Omental fat pad (tissue), 4 donors: ENCODE data around the gene HCRTR2. TPM values are rescaled to one million over a fixed set of nuclear protein-coding genes. Genes with fewer than 3 reads are reported as not detected.
"Not testable (repeated sequence)": the region's sequence is repeated elsewhere in the genome, so short reads cannot be mapped to it uniquely, and the experiment has no call there.

Experiments
- ATAC-seq: fragments of 150-250 bp; one replicate; pipeline ENCODE4 v1.9.1; 2016; ENCODE audit warnings: mild to moderate bottlenecking, moderate library complexity; ENCODE audit not compliant: low FRiP score
- DNase-seq: peaks from one replicate; pipeline ENCODE4 v3.0.0-alpha.2; 2019; ENCODE audit warnings: low spot score
- total RNA-seq, 4 donors: library from RNA; depleted of rRNA; stranded (reverse); fragments of >200 nt; gene quantifications; one replicate each; pipeline ENCODE4 v1.1.0, GENCODE V29; 2016
- TF ChIP-seq, protein P1 (sequence below), 3 donors: fragments of 450-650 bp; IDR thresholded peaks; one replicate each; pipeline ENCODE4 v1.5.1; 2016 to 2017; ENCODE audit warnings: antibody characterized with exemption in 3 of 3, mild to moderate bottlenecking in 3 of 3, moderate library complexity in 2 of 3

The HCRTR2 gene
- total RNA-seq, 4 donors from 2014 or later: not detected

DNA sequence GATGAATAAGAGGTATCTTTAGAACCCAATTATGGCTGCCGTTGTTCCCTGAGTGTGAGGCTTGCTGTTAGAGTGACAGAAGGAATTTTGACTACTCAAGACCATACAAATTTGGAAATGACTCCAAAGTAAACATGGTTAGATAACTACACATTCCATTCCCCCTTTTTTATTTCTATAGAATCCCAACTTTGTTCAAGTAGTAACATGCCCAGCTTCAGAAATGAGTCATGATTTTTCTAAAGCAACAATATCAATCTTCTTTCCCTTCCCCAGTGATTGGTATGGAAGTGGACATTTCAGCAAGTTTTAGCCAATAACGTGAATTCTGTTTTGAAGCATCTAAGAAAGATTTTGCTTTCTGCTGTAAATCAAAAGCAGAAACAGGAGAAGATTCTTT, 37.8 kb downstream of the HCRTR2 start:
- no peak for ATAC-seq
- no peak for DNase-seq
- TF ChIP-seq, protein P1, sequence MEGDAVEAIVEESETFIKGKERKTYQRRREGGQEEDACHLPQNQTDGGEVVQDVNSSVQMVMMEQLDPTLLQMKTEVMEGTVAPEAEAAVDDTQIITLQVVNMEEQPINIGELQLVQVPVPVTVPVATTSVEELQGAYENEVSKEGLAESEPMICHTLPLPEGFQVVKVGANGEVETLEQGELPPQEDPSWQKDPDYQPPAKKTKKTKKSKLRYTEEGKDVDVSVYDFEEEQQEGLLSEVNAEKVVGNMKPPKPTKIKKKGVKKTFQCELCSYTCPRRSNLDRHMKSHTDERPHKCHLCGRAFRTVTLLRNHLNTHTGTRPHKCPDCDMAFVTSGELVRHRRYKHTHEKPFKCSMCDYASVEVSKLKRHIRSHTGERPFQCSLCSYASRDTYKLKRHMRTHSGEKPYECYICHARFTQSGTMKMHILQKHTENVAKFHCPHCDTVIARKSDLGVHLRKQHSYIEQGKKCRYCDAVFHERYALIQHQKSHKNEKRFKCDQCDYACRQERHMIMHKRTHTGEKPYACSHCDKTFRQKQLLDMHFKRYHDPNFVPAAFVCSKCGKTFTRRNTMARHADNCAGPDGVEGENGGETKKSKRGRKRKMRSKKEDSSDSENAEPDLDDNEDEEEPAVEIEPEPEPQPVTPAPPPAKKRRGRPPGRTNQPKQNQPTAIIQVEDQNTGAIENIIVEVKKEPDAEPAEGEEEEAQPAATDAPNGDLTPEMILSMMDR (IDR thresholded peaks at IDR 0.05): no peak

DNA sequence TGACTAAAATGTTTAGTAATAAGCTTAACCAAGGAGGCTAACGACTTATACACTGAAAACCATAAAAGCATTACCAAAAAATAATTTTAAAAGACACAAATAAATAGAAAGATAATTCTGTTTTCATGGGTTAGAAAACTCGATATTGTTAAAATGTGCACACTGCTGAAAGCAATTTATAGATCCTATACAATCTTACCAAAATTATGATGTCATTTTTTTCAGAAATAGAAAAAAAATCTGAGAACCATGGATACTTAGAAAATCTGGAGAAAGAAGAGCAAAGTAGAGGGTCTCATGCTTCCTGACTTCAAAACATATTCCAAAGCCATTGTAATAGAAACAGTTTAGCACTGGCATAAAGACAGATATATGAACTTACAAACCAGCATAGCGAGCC, 46.6 kb downstream of the HCRTR2 start:
- DNase-seq: no peak
- ATAC-seq: no peak
- TF ChIP-seq, protein P1 (IDR thresholded peaks at IDR 0.05): no peak

DNA sequence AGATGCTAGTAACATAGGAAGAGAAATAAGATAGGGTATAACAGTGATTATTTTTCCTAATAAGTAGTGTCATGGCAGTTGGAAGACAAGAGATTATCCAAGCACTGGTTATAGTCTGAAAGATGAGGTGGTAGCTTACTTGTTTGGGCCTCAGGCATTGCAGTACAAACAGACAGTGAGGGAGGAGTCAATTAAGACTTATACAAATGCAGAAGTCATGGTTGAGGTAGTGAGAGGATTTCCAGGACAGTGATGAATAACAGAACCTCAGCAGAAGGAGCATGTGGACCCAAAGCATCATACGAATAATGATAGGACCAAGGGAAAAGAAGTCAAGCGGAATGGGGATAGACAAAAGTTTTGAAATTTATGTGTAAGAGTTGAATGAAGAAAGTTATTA, 53.5 kb downstream of the HCRTR2 start:
- no peak for ATAC-seq
- TF ChIP-seq, protein P1 (IDR thresholded peaks at IDR 0.05): no peak
- DNase-seq: no peak

DNA sequence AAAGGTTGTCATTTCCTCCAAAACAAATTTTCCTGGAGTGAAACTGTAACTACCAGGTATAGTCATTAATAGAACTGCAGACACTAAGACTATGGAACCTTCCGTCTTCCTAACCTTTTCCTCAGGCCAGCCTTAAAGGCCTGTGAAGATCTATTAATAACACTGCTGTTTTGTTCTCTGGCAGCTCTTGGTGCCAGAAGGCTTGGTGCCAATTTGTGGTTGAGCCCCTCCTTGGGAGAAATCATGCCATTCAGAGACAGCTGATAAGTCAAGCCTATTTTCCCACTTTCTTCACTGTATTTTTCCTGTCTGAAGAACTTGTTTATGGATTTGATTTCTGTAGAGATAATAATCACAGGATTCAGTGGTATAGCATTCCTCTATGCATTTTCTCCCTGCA, 64.8 kb downstream of the HCRTR2 start:
- ATAC-seq (no peak), DNase-seq (no peak)
- TF ChIP-seq, protein P1 (IDR thresholded peaks at IDR 0.05): no peak

DNA sequence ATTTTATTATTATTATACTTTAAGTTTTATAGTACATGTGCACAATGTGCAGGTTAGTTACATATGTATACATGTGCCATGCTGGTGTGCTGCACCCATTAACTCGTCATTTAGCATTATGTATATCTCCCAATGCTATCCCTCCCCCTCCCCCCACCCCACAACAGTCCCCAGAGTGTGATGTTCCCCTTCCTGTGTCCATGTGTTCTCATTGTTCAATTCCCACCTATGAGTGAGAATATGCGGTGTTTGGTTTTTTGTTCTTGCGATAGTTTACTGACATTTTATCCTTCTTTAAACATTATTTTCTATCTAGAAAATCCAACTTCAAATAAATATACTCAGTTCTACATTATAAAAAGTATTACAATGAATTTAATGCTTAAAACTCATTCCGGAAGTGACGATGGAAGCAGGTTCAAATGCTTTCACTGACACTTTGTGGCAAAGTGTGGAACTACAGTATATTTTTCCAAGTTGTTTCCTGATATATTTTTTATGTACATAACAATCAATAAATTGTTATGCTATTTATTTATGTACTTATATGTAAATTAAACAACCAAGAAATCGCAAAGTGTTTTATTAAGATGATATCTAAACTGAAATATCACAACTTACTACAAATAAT, 66.8 kb downstream of the HCRTR2 start:
- ATAC-seq, DNase-seq: not testable (repeated sequence)

DNA sequence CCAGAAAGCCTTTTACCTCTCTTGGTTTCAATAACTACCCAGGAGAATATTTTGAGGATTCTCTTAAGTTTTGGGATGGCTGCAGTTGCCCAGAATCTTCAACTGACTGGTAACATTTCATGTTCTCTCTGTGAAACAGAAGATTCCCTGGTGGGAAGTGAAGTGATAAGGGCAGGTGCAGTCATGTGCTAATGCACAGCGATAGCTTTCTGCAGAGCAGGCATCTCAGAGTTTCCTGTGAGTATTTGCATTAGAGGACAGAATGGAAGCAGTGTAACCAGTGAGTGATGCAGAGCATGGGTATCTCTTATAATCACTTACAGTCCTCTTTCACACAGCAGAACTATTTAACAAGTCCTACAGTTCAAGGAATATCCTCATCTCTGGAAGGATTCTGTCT, 76.1 kb downstream of the HCRTR2 start:
- DNase-seq (no peak), ATAC-seq (no peak)
- TF ChIP-seq, protein P1 (IDR thresholded peaks at IDR 0.05): no peak

DNA sequence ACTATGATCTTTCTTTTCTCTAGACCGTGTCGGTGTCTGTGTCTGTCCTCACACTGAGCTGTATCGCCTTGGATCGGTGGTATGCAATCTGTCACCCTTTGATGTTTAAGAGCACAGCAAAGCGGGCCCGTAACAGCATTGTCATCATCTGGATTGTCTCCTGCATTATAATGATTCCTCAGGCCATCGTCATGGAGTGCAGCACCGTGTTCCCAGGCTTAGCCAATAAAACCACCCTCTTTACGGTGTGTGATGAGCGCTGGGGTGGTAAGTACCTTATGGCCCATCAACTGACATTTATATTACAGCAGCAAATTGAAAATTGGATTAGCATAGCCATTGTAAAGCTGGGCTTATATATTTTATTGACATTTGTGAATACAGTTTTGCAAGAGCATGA, 80.8 kb downstream of the HCRTR2 start:
- ATAC-seq: no peak
- TF ChIP-seq, protein P1 (IDR thresholded peaks at IDR 0.05): no peak
- DNase-seq: no peak
